Ovary (tissue), 3 donors: ENCODE results near the gene PCDHGB2.
A peak's percentile ranks its signal among the peaks of the same experiment; 100 is the strongest.

Experiments used
- POLR2A ChIP-seq: fragments of 450-650 bp; IDR thresholded peaks from one replicate; pipeline ENCODE4 v1.6.1; 2017; ENCODE audit warnings: antibody characterized with exemption, mild to moderate bottlenecking, moderate library complexity
- TF ChIP-seq, protein P1 (sequence below), 3 donors: fragments of 450-650 bp in 2 of 3; fragments of 200-600 bp in 1 of 3; IDR thresholded peaks; one replicate each; pipeline versions ENCODE4 v1.5.1 to v1.8.0; 2016 to 2022; ENCODE audit warnings: antibody characterized with exemption in 3 of 3, mild to moderate bottlenecking in 1 of 3
- donor health status: DM: no; HTN: no; CAD: no.

DNA sequence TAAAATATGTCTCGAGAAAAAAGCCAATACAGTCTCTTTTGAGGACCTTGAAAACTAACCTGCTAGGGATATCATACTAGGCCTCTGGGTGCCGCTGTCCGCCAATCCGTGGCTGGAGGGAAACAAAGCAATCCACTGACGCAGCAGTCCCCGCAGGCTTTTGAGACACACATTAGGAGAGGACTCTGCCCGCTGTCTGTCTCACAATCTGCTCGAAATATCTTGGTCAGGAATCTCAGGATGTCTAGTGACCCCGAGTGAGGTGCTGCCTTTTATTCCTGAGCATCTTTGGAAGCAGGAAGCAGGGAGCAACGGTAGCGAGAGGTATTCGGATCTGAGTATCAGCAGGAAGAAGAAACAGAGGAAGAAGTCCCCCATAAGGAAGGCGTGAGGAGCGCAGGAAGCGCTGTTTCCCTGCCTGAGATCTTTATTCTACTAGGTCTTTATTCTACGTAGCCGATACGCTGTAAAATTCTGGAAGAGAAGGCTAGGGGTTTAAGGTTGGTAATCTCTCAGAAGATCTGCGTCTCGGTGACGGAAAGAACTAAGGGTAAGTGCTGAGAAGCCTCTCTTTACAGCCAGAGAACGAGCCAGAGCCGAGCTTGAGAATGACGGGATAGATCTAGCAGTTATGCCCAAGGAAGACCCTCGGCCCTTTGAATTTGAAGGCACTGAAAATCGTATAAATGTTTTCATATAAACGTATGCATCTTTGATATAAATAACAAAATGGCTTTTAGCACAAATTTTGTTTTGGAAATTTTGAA, 33.5 kb upstream of the PCDHGB2 start:
- TF ChIP-seq, protein P1, sequence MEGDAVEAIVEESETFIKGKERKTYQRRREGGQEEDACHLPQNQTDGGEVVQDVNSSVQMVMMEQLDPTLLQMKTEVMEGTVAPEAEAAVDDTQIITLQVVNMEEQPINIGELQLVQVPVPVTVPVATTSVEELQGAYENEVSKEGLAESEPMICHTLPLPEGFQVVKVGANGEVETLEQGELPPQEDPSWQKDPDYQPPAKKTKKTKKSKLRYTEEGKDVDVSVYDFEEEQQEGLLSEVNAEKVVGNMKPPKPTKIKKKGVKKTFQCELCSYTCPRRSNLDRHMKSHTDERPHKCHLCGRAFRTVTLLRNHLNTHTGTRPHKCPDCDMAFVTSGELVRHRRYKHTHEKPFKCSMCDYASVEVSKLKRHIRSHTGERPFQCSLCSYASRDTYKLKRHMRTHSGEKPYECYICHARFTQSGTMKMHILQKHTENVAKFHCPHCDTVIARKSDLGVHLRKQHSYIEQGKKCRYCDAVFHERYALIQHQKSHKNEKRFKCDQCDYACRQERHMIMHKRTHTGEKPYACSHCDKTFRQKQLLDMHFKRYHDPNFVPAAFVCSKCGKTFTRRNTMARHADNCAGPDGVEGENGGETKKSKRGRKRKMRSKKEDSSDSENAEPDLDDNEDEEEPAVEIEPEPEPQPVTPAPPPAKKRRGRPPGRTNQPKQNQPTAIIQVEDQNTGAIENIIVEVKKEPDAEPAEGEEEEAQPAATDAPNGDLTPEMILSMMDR (IDR thresholded peaks at IDR 0.05) = peak in 1 of 3 donors; percentile 11
- peak; percentile 30 for TF ChIP-seq POLR2A
